DMS 273 (cell line): ENCODE results near the gene CDH16.

Experiments
- DNase-seq: peaks from one replicate; lab custom pipeline; 2025; ENCODE audit not compliant: unreplicated experiment; lab: John Stamatoyannopoulos, UW

CDH16 gene

DNA sequence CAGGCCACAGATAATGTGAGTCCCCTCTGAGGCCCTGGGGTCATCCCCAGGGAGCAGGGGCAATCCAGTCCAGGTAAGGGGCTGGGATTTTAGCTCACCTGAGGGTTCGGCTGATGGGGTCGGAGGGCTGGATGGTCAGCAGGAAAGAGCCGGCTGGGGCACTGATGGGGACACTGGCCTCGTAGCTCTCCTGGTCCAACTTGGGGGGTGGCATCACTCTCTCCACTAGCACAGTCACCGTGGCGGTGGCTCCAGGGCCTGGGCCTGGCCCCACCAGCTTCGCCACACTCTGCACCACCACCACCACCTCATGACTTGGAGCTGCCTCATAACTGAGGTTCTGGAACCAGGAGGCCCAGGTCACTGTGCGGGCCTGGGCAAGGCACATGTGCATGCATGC is 6.9 kb downstream of the CDH16 start:
- DNase-seq, result no peak

DNA sequence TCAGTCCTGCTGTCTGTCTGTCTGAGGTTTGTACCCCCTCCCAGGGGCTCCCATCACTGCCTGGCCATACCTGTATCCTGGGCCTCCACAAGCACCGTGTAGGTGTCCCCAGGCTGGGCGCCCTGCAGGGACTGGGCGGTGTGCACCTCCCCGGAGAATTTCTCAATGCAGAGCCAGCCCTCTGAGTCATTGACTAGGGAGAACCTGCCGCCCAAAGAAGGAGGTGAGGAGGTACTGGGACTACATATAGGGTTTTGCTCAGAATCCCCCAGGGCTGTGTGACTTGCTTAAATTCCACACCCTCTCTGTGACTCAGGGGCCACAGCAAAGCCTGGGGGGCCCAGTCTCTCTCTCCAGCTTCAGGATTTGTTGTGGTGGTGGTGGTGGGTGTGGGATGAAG is 7.6 kb downstream of the CDH16 start:
- DNase-seq, result no peak

DNA sequence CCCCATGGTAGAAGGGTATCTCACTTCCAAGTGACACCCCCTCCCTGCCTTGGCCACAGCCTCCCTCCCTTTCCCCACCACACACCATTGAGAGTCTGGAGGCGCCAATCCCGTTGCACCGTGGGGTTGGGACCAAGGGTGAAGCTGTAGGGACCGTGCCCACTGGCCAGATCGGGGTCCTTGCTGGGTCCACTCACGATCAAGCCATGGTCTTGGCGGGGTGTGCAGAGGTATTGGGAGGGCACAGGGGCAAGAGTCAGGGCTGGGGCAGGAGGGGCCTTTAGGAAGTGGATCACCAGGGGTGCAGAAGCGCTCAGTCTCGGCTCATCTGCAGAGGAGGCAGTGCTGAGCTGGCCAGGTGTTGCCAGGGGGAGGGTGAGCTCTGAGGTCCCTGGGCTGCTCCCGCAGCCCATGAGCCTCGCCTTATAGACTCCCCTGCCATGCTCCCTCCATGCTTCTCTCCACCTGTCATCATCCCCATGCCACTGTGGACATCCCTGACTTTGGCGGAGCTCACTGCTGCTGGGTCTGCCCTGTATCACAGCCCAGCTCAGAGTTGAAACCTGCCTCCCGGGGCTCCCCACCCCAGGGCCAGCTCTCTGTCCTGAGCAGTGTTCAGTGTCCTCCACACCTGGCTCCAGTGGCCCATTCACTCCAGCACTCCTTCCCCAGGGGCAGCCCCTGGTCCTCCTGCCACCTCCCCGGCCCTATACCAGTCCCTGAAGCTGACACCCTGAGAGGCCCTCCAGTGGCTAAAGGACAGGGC is 8.3 kb downstream of the CDH16 start:
- DNase-seq, result no peak

DNA sequence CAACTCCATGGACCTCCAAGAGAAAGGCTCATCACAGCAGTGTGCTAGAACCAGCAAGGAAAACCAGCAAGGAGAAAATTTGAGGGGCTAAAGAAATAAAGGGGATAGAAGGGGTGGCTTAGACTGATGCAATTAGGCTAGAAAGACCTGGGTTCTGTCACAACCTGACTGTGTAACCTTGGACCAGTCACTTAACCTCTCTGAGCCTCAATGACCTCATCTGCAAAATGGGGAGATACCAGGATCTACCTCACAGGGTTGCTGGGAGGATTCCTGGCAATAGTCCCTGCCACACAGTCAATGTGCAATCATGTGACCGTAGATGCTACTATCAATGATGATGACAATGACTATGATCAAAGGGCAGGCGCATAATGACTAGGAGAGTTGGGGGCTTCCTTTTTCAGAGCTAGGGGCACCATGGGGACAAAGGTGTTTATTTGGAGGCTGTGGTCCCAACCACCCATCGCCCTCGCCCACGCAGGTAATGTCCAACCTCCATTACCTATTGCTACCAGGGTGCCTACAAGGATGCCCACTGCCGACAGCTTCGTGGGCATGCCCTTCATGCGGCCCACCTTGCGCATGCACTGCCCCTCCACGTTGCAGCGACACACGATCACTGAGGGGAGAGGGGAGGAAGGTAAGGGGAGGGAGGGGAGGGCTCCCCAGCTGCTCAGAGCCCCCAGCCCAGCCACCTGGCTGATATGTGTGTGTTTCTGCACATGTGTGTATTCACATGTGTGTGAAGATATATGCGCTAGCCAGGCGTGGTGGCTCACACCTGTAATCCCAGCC is 9.7 kb downstream of the CDH16 start:
- DNase-seq, result no peak

DNA sequence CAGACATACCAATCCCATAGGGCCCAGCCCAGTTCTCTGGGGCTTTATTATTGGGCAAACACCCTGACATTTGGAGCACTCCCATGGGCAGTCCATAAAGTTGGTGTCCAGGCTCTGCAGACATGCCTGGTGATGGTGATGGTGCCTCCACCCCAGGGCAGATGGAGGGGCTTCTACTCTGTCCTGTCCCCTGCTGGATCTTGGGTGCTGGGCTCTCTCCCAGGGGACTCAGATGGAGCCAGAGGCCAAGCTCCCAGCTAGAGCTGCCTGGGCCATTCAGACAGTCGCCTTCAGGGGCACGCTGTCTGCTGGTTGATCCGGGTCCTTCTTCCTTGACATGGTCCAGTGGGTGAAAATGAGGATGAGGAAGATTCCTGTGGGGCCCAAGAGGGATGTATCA is 10.6 kb downstream of the CDH16 start:
- DNase-seq, result no peak

DNA sequence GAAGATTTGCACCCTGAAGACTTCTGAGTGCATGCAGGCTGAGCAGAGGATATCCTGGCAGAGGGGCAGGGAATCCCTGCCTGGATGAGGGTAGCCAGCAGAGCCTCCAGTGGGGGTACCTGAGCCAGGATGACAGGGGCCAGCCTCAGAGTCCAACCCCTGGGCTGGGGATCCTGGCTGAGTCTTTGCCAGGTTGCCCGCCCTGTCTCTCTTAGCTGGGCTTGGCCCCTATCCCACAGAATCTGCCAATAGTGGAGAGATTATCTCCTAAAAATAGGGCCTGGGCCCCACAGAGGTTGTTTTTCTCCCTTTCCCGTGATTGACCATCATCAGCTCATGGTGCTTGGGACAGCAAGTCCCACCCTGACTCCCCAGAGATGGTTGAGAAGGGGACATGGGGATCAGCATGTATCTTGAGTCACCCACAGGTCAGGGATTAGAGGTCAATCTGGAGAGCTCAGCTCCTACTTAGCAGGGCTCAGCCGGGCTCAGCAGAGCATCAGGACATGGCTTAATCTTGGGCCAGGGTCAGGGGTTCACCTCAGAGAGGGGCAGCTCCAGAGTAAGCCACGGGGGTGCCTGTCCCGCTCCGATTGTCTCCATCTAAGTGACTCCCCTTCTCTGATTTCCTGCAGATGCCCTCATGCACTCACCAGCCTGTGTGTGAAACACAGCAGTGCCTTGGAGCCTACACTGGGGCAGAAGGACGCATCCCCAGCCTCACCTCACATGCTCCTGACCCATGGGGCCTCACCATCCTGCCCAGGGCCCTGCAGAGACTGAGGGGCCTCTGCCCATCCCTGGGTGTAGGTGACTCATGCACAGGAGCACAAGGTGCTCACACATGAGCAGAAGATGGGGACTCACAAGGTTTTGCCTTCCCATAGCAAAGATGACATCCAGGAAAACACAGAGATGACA is 11.5 kb downstream of the CDH16 start:
- DNase-seq, result no peak

DNA sequence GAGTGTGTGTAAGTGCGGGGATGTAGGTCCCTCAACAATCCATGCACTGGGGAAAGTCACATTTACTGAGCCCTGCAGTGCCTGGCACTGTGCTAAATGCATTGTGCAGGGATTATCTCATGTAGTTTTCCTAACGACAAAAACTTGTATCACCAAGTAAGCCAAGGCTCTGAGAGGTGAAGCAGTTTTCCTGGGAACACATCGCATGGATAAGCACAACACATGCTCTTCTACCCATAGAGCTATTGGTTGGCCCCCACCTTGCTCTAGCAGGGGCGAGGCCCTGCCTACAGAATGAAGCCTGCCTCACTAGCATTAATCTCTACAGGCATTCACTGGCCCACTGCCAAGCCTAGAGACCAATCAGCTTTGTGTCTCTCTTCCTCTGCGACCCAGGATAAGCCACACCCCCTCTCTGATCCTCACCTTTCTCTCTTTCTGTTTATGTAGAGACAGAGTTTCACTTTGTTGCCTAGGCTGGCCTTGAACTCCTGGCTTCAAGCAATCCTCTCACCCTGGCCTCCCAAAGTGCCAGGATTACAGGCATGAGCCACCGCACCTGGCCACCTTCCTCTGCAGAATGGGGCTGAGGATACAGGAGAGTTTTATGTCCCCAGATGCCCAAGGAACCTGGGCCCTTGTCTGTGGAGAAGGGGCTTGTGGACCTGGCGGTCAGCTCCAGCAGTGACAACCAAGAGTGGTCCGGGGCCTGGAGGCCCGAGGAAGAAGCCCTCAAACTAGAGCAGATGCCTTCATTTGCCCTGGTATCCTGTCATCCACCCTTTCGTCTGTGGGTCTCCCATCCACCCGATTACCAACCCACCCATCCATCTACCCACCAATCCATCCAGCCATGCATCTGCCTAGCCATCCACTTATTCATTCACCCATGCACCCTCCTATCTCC is 12.8 kb downstream of the CDH16 start:
- DNase-seq, result peak; percentile 59

DNA sequence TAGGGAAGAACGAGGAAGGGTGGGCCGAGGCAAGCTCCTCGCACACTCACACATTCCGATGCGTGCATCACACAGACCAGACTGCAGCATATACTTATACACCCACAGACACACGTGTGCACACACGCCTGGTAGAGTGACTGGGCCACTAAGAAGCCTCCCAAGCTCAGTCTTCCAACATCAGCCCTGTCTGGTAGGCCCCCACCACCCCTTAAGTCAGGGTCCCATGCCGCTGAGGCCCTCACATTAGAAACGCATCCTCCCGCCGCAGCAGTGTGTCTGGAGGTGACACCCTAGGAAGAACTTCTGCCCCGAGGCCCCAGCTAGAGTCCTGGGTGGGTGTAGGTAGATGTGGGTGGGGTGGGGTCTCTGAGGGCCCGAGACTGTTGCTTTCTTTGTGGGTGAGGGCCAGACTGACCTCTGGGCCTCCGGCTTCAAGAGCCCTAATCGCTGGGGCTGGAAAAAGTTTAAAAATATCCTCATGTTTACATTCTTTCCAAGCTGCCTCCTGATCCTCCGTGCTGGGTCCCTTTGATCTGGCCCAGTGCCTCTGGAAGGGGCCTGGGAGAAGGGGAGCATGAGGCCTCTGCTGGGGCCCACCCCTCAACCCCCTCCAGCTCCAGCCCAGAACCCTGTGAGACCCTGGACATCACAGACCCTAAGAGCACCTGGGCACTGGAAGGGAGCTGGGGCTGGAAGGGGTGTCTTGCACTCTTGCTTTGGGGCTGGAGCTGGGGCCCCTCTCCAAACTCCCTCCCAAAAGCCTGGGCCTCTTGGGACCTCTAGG is 13.6 kb downstream of the CDH16 start:
- DNase-seq, result no peak

DNA sequence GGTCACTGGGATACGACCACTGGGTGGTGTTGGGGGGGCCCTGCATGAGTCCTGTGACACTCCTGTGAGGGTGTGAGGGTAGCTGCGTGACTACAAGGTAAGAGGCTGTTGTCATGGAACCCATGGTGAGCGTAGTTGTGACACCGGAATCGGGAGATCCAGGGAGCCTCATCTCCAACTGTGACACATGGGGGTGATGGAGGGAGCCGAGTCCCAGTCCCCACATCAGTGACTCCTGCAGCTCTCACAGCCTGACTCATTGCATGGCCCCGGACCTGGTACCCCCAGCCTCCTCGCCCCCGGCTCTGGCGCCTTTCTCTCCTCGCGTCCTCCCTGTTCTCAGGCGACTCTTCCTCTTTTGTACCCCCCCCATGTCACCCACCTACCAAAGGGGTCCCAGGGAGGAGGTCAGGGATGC is 14.2 kb downstream of the CDH16 start:
- DNase-seq, result no peak

DNA sequence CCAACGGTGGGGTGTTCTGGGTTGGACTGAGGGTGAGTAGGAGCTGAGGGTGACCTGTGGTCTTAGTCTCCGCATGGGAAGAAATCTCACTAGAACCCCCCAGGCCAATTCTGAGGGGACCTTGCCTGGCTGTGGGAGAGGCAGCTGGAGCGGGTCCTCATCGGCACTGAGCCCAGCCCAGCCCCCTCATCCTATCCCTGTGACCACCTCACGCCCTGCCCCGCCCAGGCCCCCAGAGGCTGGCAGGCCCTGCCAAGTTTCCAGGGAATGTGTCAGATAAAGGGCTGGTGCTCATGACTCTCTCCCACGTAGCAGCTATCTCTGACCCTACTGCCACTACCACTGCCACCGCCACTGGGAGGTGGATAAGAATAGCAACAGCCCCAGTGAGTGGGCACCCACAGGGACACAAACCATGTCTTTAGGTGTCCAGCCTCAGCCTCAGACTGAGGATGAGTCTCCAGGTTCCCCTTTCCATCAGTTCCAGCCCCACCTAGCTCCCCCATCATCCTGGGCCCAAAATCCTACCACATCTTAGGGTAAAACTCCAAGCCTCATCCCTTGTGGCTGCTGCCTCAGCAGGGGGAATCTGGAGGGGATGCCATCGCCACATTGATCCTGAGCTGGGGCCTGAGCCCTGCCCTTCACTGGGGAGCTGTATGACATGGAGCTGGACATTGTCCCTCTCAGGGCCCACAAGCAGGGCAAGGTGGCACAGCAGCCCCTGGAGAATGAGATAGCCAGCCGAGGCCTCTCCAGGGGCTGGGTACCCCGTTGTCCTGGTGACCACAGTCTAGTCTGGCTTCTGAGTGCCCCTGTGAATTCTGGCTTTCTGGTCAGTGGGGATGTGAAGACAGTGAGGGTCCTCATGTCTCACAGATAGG is 14.9 kb downstream of the CDH16 start:
- DNase-seq, result no peak

DNA sequence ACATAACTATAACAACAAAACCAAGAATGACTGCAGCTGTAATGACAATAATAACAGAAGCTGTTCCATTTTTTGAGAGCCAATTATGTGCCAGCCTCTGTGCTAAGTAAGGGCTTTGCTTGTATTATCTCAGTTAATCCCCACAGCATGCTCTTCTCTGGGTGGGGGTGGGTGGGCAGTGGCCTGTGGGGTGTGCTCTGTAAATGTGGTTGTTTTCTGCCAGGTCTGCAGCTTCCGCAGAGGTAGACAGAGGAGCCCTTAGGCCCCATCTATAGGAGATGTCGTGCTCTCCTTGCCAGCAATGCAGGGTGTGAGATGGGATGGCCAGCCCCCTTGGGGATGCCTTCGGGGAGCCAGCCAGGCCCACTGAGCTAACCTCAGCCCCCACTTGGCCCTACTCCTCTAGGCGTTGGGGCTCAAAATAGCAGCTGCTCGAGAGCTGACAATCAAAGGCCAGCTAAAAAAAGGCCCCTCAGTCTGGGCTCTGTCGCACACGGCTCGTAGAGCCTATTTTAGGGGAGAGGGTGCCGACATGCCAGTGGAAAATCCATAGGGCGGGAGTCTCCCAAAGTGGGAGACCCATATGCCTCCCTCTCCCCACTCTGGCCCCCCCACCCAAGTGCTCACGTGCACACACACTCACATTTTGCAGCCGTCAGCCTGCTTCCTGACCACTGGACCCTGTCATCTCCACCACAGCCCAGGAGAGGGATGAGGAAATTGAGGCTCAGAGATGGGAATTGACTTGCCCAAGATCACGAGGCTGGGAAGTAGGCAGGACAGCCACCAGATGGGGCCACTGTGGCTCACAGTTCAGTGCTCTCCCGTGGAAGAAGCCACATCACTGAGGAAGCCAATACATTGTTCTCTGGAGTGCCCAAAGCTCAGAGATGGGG is 15.8 kb downstream of the CDH16 start:
- DNase-seq, result no peak

DNA sequence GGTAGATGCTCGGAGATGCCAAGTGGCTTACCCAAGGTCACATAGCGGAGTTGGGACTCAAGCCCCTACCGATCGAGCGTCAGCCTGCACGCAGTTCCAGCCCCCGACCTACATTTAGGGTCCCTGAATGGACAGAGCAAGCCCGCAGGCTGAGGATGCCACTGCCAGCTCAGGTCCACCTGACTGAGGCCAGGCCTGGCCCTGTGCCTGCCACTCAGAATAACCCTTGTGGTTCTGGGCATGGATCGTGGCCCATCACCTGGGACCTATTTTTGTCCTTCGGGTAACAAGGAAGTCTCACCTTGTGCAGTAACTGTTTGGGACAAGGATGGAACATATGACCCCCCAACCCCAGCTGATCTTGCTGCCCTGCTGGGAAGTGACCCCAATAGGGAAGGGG is 17.1 kb downstream of the CDH16 start:
- DNase-seq, result no peak

DNA sequence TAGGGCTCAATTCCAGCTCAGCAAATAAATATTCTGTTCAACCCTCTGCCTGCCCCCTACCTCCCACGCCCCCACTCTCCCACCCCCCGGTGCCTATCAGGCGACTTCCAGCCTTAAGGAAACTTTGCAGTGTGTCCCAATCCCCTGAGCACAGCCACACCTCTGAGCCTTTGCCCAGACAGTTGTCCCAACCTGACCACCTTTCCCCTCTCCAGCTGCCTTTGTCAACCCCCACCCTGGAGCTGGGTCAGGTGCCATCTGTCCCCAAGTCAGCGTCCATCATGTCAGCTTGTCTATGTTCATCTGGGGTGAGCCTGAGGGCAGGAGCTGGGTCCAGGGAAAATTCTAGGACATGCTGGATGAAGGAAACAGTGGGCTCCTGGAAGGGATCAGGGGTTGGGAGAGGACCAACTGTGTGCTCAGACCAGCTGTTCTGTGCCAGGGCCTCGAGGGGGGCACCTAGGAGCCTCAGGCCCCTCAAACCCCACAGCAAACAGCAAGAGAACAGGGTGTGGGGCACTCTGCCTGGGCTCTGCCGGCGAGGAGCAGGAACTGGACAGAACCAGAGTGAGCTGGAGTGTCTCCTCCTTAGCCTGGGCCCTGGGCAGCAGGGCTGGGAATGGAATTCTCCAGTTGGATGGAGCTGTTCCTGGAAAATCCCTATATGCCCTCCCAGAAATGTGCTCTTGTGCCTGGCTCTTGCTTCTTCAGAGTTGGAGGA is 17.8 kb downstream of the CDH16 start:
- DNase-seq, result peak; percentile 61

DNA sequence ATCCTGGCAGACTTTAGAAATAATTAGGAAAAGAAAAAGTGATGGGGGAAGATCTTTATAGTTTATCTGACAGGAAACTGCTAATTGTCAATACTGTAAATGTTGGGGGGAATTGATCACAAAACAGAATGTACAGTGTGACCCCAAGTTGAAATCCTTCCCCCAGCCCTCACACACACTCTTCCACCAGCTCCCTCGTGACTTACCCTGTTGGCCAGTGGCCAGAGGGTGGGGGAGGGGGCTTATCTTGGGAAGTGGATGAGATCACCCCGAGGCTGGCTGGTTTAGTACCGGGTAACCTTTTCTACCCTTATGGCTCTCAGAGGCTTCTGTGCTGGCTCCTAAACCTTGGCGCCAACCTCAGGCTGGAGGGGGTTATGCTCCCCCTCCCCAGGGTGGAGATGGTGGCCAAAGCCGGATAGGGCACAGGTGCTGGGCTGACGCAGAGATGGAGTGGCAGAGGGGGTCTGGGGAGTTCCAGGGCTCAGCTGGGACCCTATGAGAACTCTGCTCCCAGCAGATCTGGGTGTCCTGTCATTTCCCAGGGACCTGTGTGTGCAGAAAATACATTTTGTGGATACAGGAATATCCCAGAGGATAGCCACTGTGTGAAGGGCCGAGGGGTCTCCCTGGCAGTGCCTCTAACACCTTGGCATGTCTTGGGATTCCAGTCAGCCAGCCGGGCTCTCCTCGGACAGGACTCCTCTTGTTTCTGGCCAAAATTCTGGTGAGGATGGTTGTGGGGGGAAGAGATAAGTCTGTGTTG is 18.6 kb downstream of the CDH16 start:
- peak; percentile 96 for DNase-seq

DNA sequence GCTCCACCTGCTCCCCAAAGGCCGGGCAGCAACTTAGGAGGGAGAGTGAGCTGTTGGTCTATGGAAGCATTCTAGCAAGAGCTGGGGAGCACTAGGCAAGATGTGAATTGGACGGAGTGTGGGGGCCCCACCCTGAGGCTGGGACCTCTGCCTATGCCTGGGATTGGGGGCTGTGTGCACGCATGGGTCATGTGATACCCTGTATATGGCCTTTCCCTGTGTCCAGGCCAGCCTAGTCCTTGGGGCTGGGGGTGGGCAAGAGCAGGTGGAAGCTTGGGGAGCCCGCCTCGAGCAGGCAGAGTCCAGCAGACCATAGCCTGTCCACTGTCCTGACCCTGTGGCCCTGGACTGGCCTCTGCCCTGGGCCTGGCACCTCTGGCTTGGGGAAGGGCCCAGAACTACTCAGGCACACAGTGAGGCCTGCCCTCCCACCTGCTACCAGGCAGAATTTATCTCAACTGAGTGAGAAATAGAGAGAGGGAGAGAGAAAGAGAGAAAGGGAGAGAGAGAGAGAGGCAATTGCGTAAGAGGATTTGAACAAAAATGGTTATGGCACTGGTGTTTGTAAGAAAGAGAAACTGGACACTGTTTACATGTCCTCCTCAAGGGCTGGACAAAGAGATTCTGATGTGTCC is 19.3 kb downstream of the CDH16 start:
- DNase-seq, result peak; percentile 48

DNA sequence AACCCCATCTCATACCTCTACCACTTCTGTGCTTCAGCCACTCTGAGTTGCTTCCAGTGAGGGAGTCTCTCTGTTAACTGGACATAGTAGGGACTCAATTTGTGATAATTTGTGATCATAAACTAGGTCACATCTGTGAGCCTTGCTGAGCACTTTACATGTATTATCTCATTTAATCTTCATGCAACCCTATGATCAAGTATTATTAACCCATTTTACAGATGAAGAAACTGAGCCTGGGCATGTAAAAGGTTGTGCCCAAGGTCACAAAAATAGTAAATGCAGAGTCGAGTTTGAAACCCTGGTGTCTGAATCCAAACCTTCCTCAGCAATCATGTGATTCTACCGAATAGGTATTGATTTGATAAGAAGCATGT is 19.8 kb downstream of the CDH16 start:
- DNase-seq, result no peak
